Endothelial cell of umbilical vein (primary cell): ENCODE data around the gene CTNND2. TPM values are rescaled to one million over a fixed set of nuclear protein-coding genes. Genes with fewer than 3 reads are reported as not detected.

ENCODE experiments used
- BruUV-seq: library from RNA; stranded (reverse); fragments of 400-500 nt; replicated peaks from 2 replicates; lab custom pipeline; 2021; lab: Mats Ljungman, UMichigan
- CTCF ChIA-PET: fragments of 300-600, 350-600 bp; sonication (Branson Sonifier 250); formaldehyde crosslinking; loops from one replicate; lab custom pipeline; 2021; ENCODE audit warnings: antibody characterized with exemption, inconsistent platforms; lab: Charles Lee
- POLR2A ChIA-PET: fragments of 300-600, 350-600 bp; sonication (Branson Sonifier 250); formaldehyde crosslinking; loops from one replicate; lab custom pipeline; 2021; ENCODE audit warnings: antibody characterized with exemption, inconsistent platforms; lab: Charles Lee
- DNase-seq: peaks from one replicate; pipeline ENCODE4 v3.0.0-alpha.2; 2011; ENCODE audit warnings: low read depth, low spot score
- FAIRE-seq: peaks from 2 replicates; lab custom pipeline; 2011; peaks lifted over from hg19 to GRCh38; lab: Jason Lieb, UNC
- H2AFZ ChIP-seq: 2 replicates; pipeline ENCODE4 v1.6.0; 2012; ENCODE audit warnings: low read depth, low read length, control low read depth, inconsistent platforms
- H3K27ac ChIP-seq: 2 replicates; pipeline ENCODE4 v1.5.1; 2011; ENCODE audit warnings: low read depth, mild to moderate bottlenecking, control low read depth, low read length, moderate library complexity; ENCODE audit not compliant: insufficient read depth
- H3K27me3 ChIP-seq, 2 experiments: 2 replicates each; pipeline versions ENCODE4 v1.6.0 to v1.6.1; 2011; ENCODE audit warnings: low read length in 2 of 2, mixed read lengths in 1 of 2; ENCODE audit not compliant: control insufficient read depth in 2 of 2, insufficient read depth in 2 of 2
- H3K36me3 ChIP-seq, 2 experiments: 2 replicates in 1 of 2; 3 replicates in 1 of 2; pipeline ENCODE4 v1.5.1; 2011; ENCODE audit warnings: low read length in 2 of 2, mild to moderate bottlenecking in 1 of 2, moderate library complexity in 1 of 2; ENCODE audit not compliant: control insufficient read depth in 2 of 2, insufficient read depth in 2 of 2; ENCODE audit errors: extremely low read depth in 1 of 2
- H3K4me1 ChIP-seq: 3 replicates; pipeline ENCODE4 v1.5.1; 2011; ENCODE audit warnings: mild to moderate bottlenecking, low read length; ENCODE audit not compliant: control insufficient read depth, insufficient read depth; ENCODE audit errors: extremely low read depth
- H3K4me2 ChIP-seq: 2 replicates; pipeline ENCODE4 v1.6.1; 2011; ENCODE audit warnings: low read length, control low read depth, mixed read lengths; ENCODE audit not compliant: insufficient read depth
- H3K4me3 ChIP-seq, 3 experiments: fragments of 200-600 bp in 1 of 3; sonication (generic), shearing (Covaris generic) in 1 of 3; replicated peaks in 1 of 3; 2 replicates each; pipeline ENCODE4 v1.5.1; 2011 to 2016; ENCODE audit warnings: control low read depth in 3 of 3, low read length in 3 of 3, mild to moderate bottlenecking in 2 of 3, inconsistent platforms in 1 of 3, low read depth in 1 of 3, moderate library complexity in 1 of 3; ENCODE audit not compliant: insufficient read depth in 1 of 3
- H3K79me2 ChIP-seq: 2 replicates; pipeline ENCODE4 v1.6.0; 2012; ENCODE audit warnings: low read length, inconsistent platforms; ENCODE audit not compliant: control insufficient read depth, insufficient read depth
- H3K9ac ChIP-seq: replicated peaks from 2 replicates; pipeline ENCODE3; 2011; ENCODE audit warnings: low read length, control low read depth; ENCODE audit not compliant: insufficient read depth; ENCODE audit errors: extremely low read depth
- H3K9me1 ChIP-seq: replicated peaks from 3 replicates; pipeline ENCODE4 v1.6.0; 2011; ENCODE audit warnings: mild to moderate bottlenecking, low read length; ENCODE audit not compliant: control insufficient read depth, insufficient read depth; ENCODE audit errors: extremely low read depth
- H3K9me3 ChIP-seq: replicated peaks from 2 replicates; pipeline ENCODE4 v1.5.1; 2012; ENCODE audit warnings: low read length, inconsistent platforms; ENCODE audit not compliant: control insufficient read depth, insufficient read depth
- H4K20me1 ChIP-seq: replicated peaks from 2 replicates; pipeline ENCODE3; 2011; ENCODE audit warnings: mild to moderate bottlenecking, low read length; ENCODE audit not compliant: control insufficient read depth, insufficient read depth; ENCODE audit errors: extremely low read depth
- EZH2 ChIP-seq: IDR thresholded peaks from 2 replicates; pipeline ENCODE4 v1.6.1; 2012; ENCODE audit warnings: borderline replicate concordance, low read depth, mild to moderate bottlenecking, moderate library complexity, low read length, inconsistent platforms; ENCODE audit not compliant: severe bottlenecking
- FOS ChIP-seq: IDR thresholded peaks from 2 replicates; pipeline ENCODE4 v1.6.1; 2011; ENCODE audit warnings: mild to moderate bottlenecking, low read length, moderate library complexity, borderline replicate concordance; ENCODE audit not compliant: insufficient read depth
- GATA2 ChIP-seq: IDR thresholded peaks from 2 replicates; pipeline ENCODE4 v1.7.0; 2011; ENCODE audit warnings: low read depth, mild to moderate bottlenecking, moderate library complexity, mixed read lengths, low read length; ENCODE audit not compliant: insufficient read length, insufficient read depth
- JUN ChIP-seq: IDR thresholded peaks from 2 replicates; pipeline ENCODE4 v1.6.1; 2011; ENCODE audit warnings: borderline replicate concordance, low read depth; ENCODE audit not compliant: insufficient read length, insufficient read depth
- MYC ChIP-seq: IDR thresholded peaks from one replicate; pipeline ENCODE4 v1.6.1; 2011; ENCODE audit warnings: mild to moderate bottlenecking, low read depth, low read length
- POLR2A ChIP-seq: IDR thresholded peaks from 2 replicates; pipeline ENCODE4 v1.6.1; 2012; ENCODE audit warnings: low read depth, mild to moderate bottlenecking, control low read depth, low read length
- POLR2AphosphoS5 ChIP-seq: IDR thresholded peaks from 2 replicates; pipeline ENCODE4 v1.6.1; 2012; ENCODE audit warnings: low read depth, mild to moderate bottlenecking, control low read depth, low read length, moderate library complexity; ENCODE audit not compliant: insufficient read depth
- dilution Hi-C: fragments of 300-500 bp; cut with MboI; formaldehyde crosslinking; loops from one replicate; pipeline ENCODE4 v1.15.0; 2019; ENCODE audit warnings: low sequenced_read_pairs; ENCODE audit not compliant: extremely low pct_ligation_motif_present
- intact Hi-C: fragments of 100-400 bp; cut with micrococcal nuclease; formaldehyde crosslinking; loops from one replicate; pipeline ENCODE4 v1.10.0; 2022
- polyA plus RNA-seq, 4 experiments: library from polyadenylated mRNA; depleted of rRNA in 3 of 4; stranded (reverse) in 3 of 4; unstranded in 1 of 4; fragments of >200 nt; gene quantifications; 2 replicates each; pipeline versions ENCODE4 v1.2.1 to v1.2.3, GENCODE V29; 2011 to 2012; ENCODE audit warnings: missing spikeins in 1 of 4
- total RNA-seq: library from RNA; stranded (reverse); gene quantifications from 2 replicates; pipeline ENCODE4 v1.2.3, GENCODE V29; 2021
- TF ChIP-seq, protein P1 (sequence below), 2 donors: IDR thresholded peaks; 1 replicate in 1 of 2; 2 replicates in 1 of 2; pipeline ENCODE4 v1.5.1; 2011; ENCODE audit warnings: low read length in 2 of 2, mild to moderate bottlenecking in 2 of 2, moderate library complexity in 2 of 2, control low read depth in 1 of 2, inconsistent platforms in 1 of 2, low read depth in 1 of 2; ENCODE audit not compliant: insufficient read depth in 1 of 2; ENCODE audit errors: extremely low read depth in 1 of 2
- TF ChIP-seq, protein P2 (sequence below): IDR thresholded peaks from 2 replicates; pipeline ENCODE4 v1.6.1; 2011; ENCODE audit not compliant: insufficient read depth, insufficient read length

Gene CTNND2
- total and polyA plus RNA-seq, 2 donors (not counting 3 experiments of a cell fraction or from before 2014, with no cell fraction given), result not detected

DNA sequence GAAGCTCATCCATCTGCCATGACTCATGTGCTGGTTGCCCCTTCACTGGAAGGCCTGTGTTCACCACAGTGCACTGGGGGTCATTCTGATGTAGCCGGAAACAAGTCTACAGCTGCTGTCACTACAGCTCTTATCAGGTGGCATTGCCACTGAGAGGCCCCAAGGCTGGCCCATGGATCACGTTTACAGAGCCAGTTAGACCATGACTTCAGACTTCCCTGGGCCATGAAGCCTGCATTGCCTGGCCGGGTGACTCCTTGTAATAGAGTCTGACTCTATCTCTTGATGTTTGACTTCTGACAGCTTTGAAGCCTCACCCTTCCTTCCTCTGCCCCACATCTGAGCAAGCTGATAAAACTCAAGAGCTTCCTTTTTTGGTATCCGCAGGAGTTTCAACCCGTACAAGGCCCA lies 669.7 kb downstream of the CTNND2 start:
- intact Hi-C loops, result no loop called here
- DNase-seq (no peak), FAIRE-seq (no peak)
- TF ChIP-seq POLR2AphosphoS5 (no peak), POLR2A (no peak), MYC (no peak), GATA2 (no peak), FOS (no peak), JUN (no peak), EZH2 (no peak)
- TF ChIP-seq, protein P1, sequence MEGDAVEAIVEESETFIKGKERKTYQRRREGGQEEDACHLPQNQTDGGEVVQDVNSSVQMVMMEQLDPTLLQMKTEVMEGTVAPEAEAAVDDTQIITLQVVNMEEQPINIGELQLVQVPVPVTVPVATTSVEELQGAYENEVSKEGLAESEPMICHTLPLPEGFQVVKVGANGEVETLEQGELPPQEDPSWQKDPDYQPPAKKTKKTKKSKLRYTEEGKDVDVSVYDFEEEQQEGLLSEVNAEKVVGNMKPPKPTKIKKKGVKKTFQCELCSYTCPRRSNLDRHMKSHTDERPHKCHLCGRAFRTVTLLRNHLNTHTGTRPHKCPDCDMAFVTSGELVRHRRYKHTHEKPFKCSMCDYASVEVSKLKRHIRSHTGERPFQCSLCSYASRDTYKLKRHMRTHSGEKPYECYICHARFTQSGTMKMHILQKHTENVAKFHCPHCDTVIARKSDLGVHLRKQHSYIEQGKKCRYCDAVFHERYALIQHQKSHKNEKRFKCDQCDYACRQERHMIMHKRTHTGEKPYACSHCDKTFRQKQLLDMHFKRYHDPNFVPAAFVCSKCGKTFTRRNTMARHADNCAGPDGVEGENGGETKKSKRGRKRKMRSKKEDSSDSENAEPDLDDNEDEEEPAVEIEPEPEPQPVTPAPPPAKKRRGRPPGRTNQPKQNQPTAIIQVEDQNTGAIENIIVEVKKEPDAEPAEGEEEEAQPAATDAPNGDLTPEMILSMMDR (IDR thresholded peaks at IDR 0.05; ENCODE audit: extremely low read depth in 1 of 2, insufficient read depth in 1 of 2, low read depth in 1 of 2, low read length in 2 of 2), result no peak
- TF ChIP-seq, protein P2, sequence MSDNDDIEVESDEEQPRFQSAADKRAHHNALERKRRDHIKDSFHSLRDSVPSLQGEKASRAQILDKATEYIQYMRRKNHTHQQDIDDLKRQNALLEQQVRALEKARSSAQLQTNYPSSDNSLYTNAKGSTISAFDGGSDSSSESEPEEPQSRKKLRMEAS, result no peak
- Histone ChIP-seq H3K9me3 (no peaks in the 10 kb centered on the region), H3K27me3 (no peaks in the 10 kb centered on the region), H2AFZ (no peak overlapping the region), H3K4me1 (no peaks in the 10 kb centered on the region), H3K9me1 (no peaks in the 10 kb centered on the region), H3K4me2 (no peak overlapping the region), H3K36me3 (no peaks in the 10 kb centered on the region), H3K79me2 (no peaks in the 10 kb centered on the region), H3K4me3 (no peak overlapping the region), H3K9ac (no peak overlapping the region), H3K27ac (no peak overlapping the region), H4K20me1 (no peaks in the 10 kb centered on the region)
- ChIA-PET CTCF (no interaction called here), POLR2A (no interaction called here)
- dilution Hi-C loops, result no loop called here
- BruUV-seq, result no TSS peak
